NCI-H1105 (cell line): ENCODE data around the gene GRID1.
"Not testable (repeated sequence)": the region's sequence is repeated elsewhere in the genome, so short reads cannot be mapped to it uniquely, and the experiment has no call there.

Source experiments
- DNase-seq: peaks from one replicate; lab custom pipeline; 2025; lab: John Stamatoyannopoulos, UW

Gene GRID1

GRCh38 chr10:86077871-86078638, 288.5 kb downstream of the GRID1 start:
- no peak for DNase-seq

- no peak for DNase-seq
Observed at GRCh38 chr10:86077271-86077670, 289.3 kb downstream of the GRID1 start.

- DNase-seq = not testable (repeated sequence)
Observed at GRCh38 chr10:86076497-86076896, 290.1 kb downstream of the GRID1 start.

DNA sequence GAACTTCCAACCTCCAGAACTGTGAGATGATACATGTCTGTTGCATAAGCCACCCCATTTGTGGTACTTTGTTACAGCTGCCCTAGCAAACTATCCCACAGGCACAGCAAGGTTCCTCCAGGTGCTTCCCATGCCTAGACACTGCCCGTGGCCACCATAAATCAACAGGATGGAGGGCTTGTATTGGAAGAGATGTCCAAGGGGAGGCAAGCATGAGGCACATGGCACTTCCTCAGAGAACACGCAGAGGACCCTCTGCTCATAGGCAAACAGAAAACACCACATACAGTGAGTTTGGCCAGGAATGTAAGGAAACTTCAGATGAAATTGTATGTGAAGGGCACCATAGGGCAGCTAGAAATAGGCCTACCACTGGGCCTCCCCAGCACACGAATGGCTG, 291.1 kb downstream of the GRID1 start:
- DNase-seq = no peak

- no peak for DNase-seq
Observed at GRCh38 chr10:86074294-86074693, 292.3 kb downstream of the GRID1 start.

GRCh38 chr10:86073199-86073977, 293.2 kb downstream of the GRID1 start:
- DNase-seq = no peak

GRCh38 chr10:86072413-86072812, 294.2 kb downstream of the GRID1 start:
- DNase-seq = no peak

DNA sequence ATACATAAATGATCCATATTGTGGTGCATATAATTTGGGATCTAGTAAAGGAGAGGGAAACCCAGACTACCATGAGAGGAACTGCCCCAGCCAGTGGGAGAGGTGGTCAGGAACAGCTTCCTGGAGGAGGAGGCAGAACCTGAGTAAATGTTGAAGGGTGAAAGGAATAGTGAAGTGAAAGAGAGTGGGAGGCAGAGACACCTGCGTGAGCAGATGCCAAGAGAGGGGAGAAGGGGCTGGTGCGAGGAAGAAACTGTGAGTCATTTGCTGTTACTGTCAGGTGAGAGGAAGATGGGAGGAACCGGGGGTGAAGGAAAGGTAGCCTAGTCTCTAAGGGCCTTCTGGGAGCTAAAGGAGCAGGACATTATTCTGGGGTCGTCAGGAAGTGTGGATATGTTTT, 294.8 kb downstream of the GRID1 start:
- DNase-seq = no peak

- DNase-seq = no peak
Observed at GRCh38 chr10:86071145-86071544, 295.4 kb downstream of the GRID1 start.

GRCh38 chr10:86070278-86070677, 296.3 kb downstream of the GRID1 start:
- DNase-seq = no peak

DNA sequence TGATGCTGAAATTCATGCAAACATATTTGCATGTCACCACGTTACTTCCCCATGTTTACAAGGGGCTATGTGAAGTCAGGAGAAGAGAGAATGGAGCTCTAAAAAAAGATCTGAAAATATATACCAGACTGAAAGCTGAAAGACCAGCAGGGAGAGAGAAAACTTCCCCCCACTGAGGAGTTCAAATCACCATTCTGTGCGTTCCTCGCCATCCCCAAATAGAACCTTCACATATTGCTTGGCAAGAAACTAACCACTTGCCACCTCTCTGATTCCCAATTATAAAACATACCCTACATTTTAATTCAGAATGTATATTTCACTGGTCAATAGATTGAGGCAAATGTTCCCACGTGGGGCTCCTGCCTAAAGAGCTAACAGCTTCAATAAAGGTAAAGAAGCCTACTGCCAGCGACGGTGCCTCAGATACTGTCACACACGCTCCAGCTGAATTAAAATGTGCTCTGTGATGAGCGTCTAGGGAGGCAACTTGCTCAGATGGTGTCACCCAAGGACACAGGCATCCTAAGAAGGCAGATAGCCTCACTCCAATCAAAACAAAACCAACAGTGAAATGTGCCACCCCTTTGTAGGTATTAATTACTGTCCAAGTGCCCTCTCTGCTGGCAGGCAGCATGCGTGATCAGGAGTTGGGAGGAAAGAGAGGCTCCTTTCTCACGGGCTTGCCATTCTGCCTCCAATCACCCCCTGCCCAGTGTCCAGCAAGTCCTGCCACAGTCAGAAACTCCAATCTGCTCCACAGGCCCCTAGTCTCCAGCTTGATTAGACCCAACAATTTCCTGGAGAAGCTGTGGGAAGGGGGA, 298.2 kb downstream of the GRID1 start:
- no peak for DNase-seq

GRCh38 chr10:86067436-86068050, 299.1 kb downstream of the GRID1 start:
- no peak for DNase-seq

- DNase-seq = no peak
Observed at GRCh38 chr10:86066696-86067095, 299.9 kb downstream of the GRID1 start.

GRCh38 chr10:86065711-86066251, 300.8 kb downstream of the GRID1 start:
- DNase-seq = no peak

DNA sequence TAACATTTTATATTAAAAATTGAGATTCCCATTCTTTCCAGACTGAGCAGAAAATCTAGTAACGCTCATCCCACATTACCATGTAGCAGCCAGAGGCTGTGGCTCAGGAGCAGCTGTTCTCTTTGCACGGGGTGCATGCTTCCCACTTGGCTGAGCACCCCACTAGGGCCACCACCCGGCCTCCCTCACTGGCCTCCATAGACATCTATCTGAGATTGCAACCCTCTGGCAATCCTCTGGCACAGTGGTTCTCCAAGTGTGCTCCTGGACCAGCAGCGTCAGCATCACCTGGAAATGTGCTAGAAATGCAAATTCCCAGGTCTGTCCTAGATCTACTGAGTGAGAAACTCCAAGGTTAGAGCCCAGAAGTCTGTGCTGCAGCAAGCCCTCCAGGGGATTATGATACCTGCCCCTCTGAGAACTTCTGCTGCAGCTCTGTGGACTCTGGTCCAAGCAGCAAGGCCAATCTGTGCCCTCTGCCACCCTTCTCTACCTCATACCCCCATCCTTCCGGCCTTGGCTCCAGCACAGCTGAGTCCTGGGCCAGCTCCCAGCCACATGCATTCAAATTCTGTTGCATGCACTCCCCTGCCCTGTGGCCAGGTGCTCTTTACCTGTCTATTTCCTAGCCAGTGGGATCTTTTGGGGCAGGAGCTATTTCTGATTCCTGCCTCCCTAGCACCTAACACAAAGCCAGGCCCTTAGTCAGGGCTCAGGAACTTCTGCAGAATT, 301.5 kb downstream of the GRID1 start:
- DNase-seq = no peak

DNA sequence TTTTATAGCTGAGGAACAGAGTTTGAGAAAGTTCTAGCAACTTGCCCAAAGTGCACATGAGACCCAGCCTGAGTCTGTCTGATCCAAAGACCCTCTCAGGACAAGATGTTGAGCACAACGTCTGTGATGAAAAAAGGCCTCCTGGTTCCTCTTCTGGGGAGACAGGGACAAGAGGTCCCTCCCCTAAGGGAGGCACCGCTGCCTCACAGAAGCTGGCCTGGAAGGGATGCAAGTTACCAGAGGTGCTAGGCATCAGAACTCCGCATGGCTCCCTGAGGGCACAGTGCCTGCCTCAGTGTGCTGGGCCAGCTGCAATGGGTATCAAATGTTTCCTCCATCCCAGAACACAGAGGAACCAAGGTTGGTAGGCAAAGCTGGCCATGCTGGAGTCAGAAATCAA, 302.4 kb downstream of the GRID1 start:
- DNase-seq = no peak

DNA sequence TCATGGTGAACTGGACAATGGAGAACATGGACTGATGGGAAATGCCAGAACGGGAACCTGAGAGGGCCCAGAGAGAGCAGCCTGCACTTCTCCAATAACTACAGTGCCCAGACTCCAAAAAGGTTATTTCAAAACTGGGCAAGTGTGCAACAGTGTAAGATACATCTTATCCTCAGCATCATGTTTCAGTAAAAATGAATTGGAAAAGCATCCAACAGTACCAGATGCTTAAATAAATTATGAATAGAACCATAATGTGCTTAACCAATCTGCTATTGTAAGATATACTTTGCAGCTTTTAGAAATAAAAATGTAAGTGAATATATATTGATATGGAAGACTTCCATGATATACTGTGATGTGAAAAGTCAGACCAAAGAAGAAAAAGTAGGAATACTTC, 303.3 kb downstream of the GRID1 start:
- DNase-seq = no peak

GRCh38 chr10:86062647-86063145, 303.9 kb downstream of the GRID1 start:
- no peak for DNase-seq

DNA sequence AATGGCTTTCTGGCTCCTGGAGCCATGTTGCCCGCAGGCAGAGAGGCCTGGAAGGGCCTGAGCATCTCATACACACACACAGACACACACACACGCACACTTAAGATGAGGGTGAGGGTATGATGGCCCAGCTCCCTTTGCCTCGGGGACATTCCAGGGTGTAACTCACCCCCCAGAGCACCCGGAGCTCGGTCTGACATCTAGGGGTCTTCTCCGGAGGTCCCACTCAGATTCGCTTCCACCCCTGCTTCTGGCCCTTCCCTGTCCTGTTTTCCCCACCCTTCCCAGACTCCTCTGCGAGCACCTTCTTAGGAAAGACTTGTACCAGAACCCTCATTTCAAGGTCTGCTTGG, 304.4 kb downstream of the GRID1 start:
- no peak for DNase-seq

- DNase-seq = no peak
Observed at GRCh38 chr10:86061278-86062197, 305.1 kb downstream of the GRID1 start.
